SKM-1 treated with dmso at 0.1 percent for 144 hours (cell line): ENCODE measurements around the gene FARP1.

Experiments used
- DNase-seq: peaks from one replicate; lab custom pipeline; 2025; ENCODE audit not compliant: unreplicated experiment; lab: John Stamatoyannopoulos, UW

Gene FARP1

GRCh38 chr13:98173431-98174152 lies 30.7 kb downstream of the FARP1 start:
- DNase-seq = no peak

- DNase-seq = no peak
Measured at GRCh38 chr13:98174307-98174706, 31.4 kb downstream of the FARP1 start.

GRCh38 chr13:98175043-98175442 lies 32.1 kb downstream of the FARP1 start:
- DNase-seq = no peak

GRCh38 chr13:98175823-98176222 lies 32.9 kb downstream of the FARP1 start:
- no peak for DNase-seq

GRCh38 chr13:98176777-98177608 lies 34.1 kb downstream of the FARP1 start, which contains the start of gene RNF113B:
Gene RNF113B (minus strand): TSS chr13:98177269. CDS start chr13:98177236, 33 bp downstream.
- DNase-seq = no peak

- DNase-seq = no peak
Measured at GRCh38 chr13:98180092-98180491, 37.2 kb downstream of the FARP1 start.

GRCh38 chr13:98181111-98181815 lies 38.4 kb downstream of the FARP1 start:
- DNase-seq = no peak

GRCh38 chr13:98182153-98182552 lies 39.3 kb downstream of the FARP1 start:
- DNase-seq = no peak

GRCh38 chr13:98182589-98182988 lies 39.7 kb downstream of the FARP1 start:
- DNase-seq = no peak

- no peak for DNase-seq
Measured at GRCh38 chr13:98184792-98185191, 41.9 kb downstream of the FARP1 start.

GRCh38 chr13:98187155-98187964 lies 44.5 kb downstream of the FARP1 start:
- no peak for DNase-seq

GRCh38 chr13:98187965-98188261 lies 45.0 kb downstream of the FARP1 start:
- DNase-seq = no peak

- no peak for DNase-seq
Measured at GRCh38 chr13:98188544-98189166, 45.8 kb downstream of the FARP1 start.

GRCh38 chr13:98189841-98190505 lies 47.1 kb downstream of the FARP1 start:
- DNase-seq = no peak

GRCh38 chr13:98190889-98191444 lies 48.1 kb downstream of the FARP1 start:
- DNase-seq = no peak

- no peak for DNase-seq
Measured at GRCh38 chr13:98192008-98192407, 49.1 kb downstream of the FARP1 start.

GRCh38 chr13:98195054-98195791 lies 52.3 kb downstream of the FARP1 start:
- DNase-seq = no peak

- no peak for DNase-seq
Measured at GRCh38 chr13:98198683-98199082, 55.8 kb downstream of the FARP1 start.

- DNase-seq = no peak
Measured at GRCh38 chr13:98199480-98199879, 56.6 kb downstream of the FARP1 start.
